AG10803 (cell line): ENCODE measurements around the gene NCCRP1.
"Not testable (repeated sequence)": the region's sequence is repeated elsewhere in the genome, so short reads cannot be mapped to it uniquely, and the experiment has no call there.

ENCODE experiments used
- DNase-seq: peaks from one replicate; pipeline ENCODE4 v3.0.0; 2010; ENCODE audit warnings: low read depth
- H3K4me3 ChIP-seq: 2 replicates; pipeline ENCODE4 v1.5.1; 2011; ENCODE audit warnings: mild to moderate bottlenecking, low read length, control low read depth
- CTCF ChIP-seq: conservative IDR thresholded peaks from 2 replicates; pipeline ENCODE4 v1.5.1; 2011; ENCODE audit warnings: mild to moderate bottlenecking, low read length, control low read depth, inconsistent platforms

The NCCRP1 gene

GRCh38 chr19:39240421-39240820 lies 43.7 kb downstream of the NCCRP1 start:
- DNase-seq = no peak
- TF ChIP-seq CTCF = no peak

GRCh38 chr19:39243741-39244140 lies 47.0 kb downstream of the NCCRP1 start:
- not testable (repeated sequence) for DNase-seq, H3K4me3 ChIP-seq

More at GRCh38 chr19:39240421-39240820, 43.7 kb downstream of the NCCRP1 start:
- no peak overlapping the region for H3K4me3 ChIP-seq

GRCh38 chr19:39244410-39245100 lies 47.8 kb downstream of the NCCRP1 start, which contains the start of gene IFNL3:
Gene IFNL3, minus strand, starts transcription at chr19:39245006. Its CDS starts 39 bp downstream, at chr19:39244967.
- not testable (repeated sequence) for H3K4me3 ChIP-seq, DNase-seq

- not testable (repeated sequence) for H3K4me3 ChIP-seq, DNase-seq
Observed at GRCh38 chr19:39245166-39245565, 48.4 kb downstream of the NCCRP1 start.

- no peak for DNase-seq
- no peak overlapping the region for H3K4me3 ChIP-seq
- TF ChIP-seq CTCF = no peak
Observed at GRCh38 chr19:39246951-39247669, 50.3 kb downstream of the NCCRP1 start.

GRCh38 chr19:39247701-39248664 lies 51.2 kb downstream of the NCCRP1 start:
- TF ChIP-seq CTCF = no peak
- DNase-seq = no peak
- H3K4me3 ChIP-seq = no peak overlapping the region

GRCh38 chr19:39248806-39249205 lies 52.0 kb downstream of the NCCRP1 start, which contains the start of gene IFNL4:
Gene IFNL4, minus strand, starts transcription at chr19:39248856.
- H3K4me3 ChIP-seq = no peak within 1 kb of the TSS
- no peak for DNase-seq
- TF ChIP-seq CTCF = no peak

GRCh38 chr19:39251081-39251480 lies 54.3 kb downstream of the NCCRP1 start:
- TF ChIP-seq CTCF = no peak
- H3K4me3 ChIP-seq = no peak overlapping the region
- no peak for DNase-seq
